Measurements from ENCODE around the gene MCHR2. TPM values are rescaled to one million over a fixed set of nuclear protein-coding genes. Genes with fewer than 3 reads are reported as not detected.

The MCHR2 gene
- polyA plus RNA-seq, 1 of the 3 experiments (the other 2 are of a cell fraction), result not detected

- WGBS (ENCODE audit: low lambda C conversion rate), result 8% methylated on average over 2 of the region's 2 CpGs
- Histone ChIP-seq H3K4me2 (no peak overlapping the region), H3K36me3 (replicated peaks in 1 of 2; ENCODE audit: control insufficient read depth in 1 of 2, insufficient read depth in 2 of 2, low read length in 1 of 2) (no peaks in the 10 kb centered on the region)
Observed at GRCh38 chr6:99946005-99946404, 48.0 kb downstream of the MCHR2 start.

More at GRCh38 chr6:99946005-99946404, 48.0 kb downstream of the MCHR2 start:
- Histone ChIP-seq H3K4me1 (ENCODE audit: control insufficient read depth in 1 of 2, insufficient read depth in 2 of 2, low read depth in 1 of 2, low read length in 1 of 2) (no peaks in the 10 kb centered on the region), H3F3A (replicated peaks; ENCODE audit: insufficient read depth) (no peaks in the 10 kb centered on the region), H3K27ac (ENCODE audit: low read depth in 2 of 2, low read length in 1 of 2) (no peak overlapping the region), H3K4me3 (ENCODE audit: low read depth in 2 of 2, low read length in 1 of 2) (no peak overlapping the region), H3K9ac (no peak overlapping the region), H2AFZ (ENCODE audit: low read depth) (no peak overlapping the region), H3K9me2 (no peaks in the 10 kb centered on the region), H3K9me3 (no peaks in the 10 kb centered on the region), H3K79me2 (ENCODE audit: insufficient read depth) (no peaks in the 10 kb centered on the region), H4K20me1 (ENCODE audit: insufficient read depth) (no peaks in the 10 kb centered on the region), H3K27me3 (ENCODE audit: insufficient read depth) (no peaks in the 10 kb centered on the region)
- TF ChIP-seq POLR2AphosphoS5 (IDR thresholded peaks at IDR 0.05; ENCODE audit: low read depth, low read length) (no peak), NFIC (IDR thresholded peaks at IDR 0.05; ENCODE audit: borderline replicate concordance) (no peak), USF2 (IDR thresholded peaks at IDR 0.05; ENCODE audit: borderline replicate concordance, low read depth, low read length) (no peak), TEAD4 (IDR thresholded peaks at IDR 0.05; ENCODE audit: borderline replicate concordance, insufficient read depth) (no peak), FOXM1 (IDR thresholded peaks at IDR 0.05; ENCODE audit: low read depth) (no peak), GABPA (IDR thresholded peaks at IDR 0.05; ENCODE audit: low read depth) (no peak), RXRA (IDR thresholded peaks at IDR 0.05; ENCODE audit: borderline replicate concordance, low read depth) (no peak), REST (IDR thresholded peaks at IDR 0.05; ENCODE audit: low read depth, low read length) (no peak), RCOR1 (IDR thresholded peaks at IDR 0.05; ENCODE audit: low read length) (no peak), RFX5 (IDR thresholded peaks at IDR 0.05; ENCODE audit: low read length) (no peak), MAX (IDR thresholded peaks at IDR 0.05; ENCODE audit: low read depth) (no peak), EZH2phosphoT487 (IDR thresholded peaks at IDR 0.05; ENCODE audit: borderline replicate concordance, low read depth) (no peak), NRF1 (IDR thresholded peaks at IDR 0.05; ENCODE audit: low read depth, low read length) (no peak), SMC3 (IDR thresholded peaks at IDR 0.05; ENCODE audit: low read depth, low read length) (no peak)
- POLR2A ChIA-PET, result no interaction called here
- CTCF ChIA-PET, result no interaction called here
- DNase-seq, result no peak
